Endometrium (tissue), 2 donors: ENCODE results near the gene HHLA2.
"Not testable (repeated sequence)": the region's sequence is repeated elsewhere in the genome, so short reads cannot be mapped to it uniquely, and the experiment has no call there.

ENCODE experiments used
- FAIRE-seq: peaks from 2 replicates; lab custom pipeline; 2012; peaks lifted over from hg19 to GRCh38; lab: Jason Lieb, UNC
- donor health status: control.
- donor health status: control.

HHLA2 gene

DNA sequence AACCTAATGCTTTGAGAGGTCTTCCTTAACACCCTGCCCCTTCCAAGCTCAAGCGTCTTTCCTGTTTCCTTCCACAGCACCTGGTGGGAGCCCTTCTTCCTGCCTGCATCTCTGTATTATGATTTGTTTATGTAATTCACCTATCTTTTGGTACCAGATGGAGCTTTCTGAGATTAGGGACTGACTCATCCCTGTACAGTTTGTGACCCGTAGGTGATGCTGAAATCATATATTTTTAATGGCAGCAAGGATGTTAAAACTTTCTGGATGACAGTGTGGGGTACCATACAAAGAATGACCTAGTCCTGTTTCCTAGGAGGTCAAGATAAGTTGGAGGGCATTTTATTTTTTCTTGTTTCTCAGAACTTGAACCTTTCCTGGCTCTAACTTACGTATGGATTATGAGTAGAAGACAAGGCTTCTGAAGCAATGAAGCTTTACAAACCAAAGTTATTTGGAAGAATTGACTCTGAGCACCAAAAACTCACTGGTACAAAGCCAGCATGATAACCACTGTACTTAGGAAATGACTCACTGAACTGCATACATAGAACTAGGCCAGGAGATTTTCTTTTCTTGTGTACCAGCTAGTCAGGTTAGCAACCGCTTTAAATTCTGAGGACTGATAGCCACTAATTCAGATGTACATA lies 46.6 kb downstream of the HHLA2 start:
- FAIRE-seq: no peak

DNA sequence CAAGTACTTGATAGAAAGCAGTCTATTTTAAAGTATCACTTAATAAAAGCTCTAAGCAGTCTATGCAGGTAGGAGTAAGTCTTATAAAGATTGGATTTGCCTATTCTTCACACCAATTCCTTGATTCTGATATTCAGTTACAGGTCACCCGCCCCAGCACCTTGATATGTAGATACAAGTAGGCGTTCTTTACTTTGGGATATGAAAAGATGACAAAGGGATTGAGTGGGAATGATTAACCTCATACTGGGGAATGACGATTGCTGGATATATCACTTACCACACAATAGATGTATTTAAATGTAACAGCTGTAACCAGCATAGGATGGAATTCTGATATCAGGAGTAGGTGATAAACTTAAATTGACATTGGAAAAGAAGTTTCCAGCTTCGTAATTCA lies 47.1 kb downstream of the HHLA2 start:
- FAIRE-seq: no peak

GRCh38 chr3:108345492-108346205 lies 49.3 kb downstream of the HHLA2 start:
- FAIRE-seq: no peak

GRCh38 chr3:108346301-108347227 lies 50.2 kb downstream of the HHLA2 start:
- FAIRE-seq: no peak

GRCh38 chr3:108352176-108352575 lies 55.8 kb downstream of the HHLA2 start:
- FAIRE-seq: no peak

DNA sequence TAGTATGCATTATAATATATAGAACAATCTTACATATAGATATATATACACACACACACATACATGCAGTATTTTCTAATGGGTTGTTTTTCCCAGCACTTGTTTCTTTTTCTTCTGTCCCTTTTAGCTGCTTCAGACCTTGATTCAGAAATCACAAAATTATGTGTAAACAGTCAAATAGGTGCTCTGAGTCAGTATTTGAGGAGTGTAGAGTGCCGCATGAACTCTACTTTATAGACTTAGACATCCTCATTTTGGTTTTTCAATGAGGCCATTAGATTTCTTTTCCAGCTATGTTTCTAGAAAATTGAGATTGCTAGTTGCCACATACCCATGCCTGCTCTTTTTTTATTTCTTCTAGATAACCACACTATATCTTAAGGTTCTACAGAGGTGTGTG lies 58.2 kb downstream of the HHLA2 start:
- FAIRE-seq: no peak

DNA sequence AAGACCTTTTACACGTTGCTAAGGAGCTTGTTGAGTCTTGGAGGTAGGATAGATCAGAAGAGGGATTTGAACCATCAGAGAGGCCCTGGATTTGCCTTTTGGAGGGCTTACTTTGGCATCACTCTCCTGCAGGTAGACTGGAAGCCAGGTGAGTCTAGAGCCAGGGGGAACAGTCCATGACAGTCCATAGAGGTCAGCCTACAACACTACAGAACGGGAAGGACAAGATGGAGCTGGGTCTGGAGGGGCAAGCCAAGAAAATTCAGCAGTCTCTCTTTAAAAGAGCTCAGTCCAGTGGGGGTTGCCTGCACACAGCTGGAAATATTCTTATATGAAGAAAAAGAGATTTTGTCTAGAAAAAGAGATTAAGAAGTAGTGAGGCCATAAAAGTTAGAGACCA lies 60.7 kb downstream of the HHLA2 start:
- FAIRE-seq: no peak

- FAIRE-seq: no peak
Measured at GRCh38 chr3:108359011-108359410, 62.7 kb downstream of the HHLA2 start.

DNA sequence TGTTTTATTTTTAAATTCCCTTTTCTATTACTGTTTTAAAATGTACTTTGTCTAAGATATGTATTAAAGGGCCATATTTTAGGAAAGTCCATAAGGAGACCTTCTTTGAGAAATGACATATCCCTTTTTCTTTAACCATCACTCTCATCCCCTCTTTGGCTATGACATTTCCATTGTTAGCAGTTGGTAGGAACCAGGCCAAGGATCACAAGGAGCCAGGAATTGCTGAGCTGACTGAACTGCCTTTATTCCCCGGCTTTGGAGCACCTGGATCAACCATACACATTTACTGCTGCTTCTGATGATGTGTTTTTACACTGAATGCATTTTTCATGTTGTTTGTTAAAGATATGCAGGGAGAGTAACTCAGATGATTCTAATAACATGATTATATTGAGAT lies 79.7 kb downstream of the HHLA2 start:
- FAIRE-seq: no peak

GRCh38 chr3:108377384-108377783 lies 81.0 kb downstream of the HHLA2 start:
- FAIRE-seq: no peak

GRCh38 chr3:108378153-108378951 lies 82.0 kb downstream of the HHLA2 start:
- no peak for FAIRE-seq

GRCh38 chr3:108378952-108379342 lies 82.6 kb downstream of the HHLA2 start:
- FAIRE-seq: not testable (repeated sequence)

DNA sequence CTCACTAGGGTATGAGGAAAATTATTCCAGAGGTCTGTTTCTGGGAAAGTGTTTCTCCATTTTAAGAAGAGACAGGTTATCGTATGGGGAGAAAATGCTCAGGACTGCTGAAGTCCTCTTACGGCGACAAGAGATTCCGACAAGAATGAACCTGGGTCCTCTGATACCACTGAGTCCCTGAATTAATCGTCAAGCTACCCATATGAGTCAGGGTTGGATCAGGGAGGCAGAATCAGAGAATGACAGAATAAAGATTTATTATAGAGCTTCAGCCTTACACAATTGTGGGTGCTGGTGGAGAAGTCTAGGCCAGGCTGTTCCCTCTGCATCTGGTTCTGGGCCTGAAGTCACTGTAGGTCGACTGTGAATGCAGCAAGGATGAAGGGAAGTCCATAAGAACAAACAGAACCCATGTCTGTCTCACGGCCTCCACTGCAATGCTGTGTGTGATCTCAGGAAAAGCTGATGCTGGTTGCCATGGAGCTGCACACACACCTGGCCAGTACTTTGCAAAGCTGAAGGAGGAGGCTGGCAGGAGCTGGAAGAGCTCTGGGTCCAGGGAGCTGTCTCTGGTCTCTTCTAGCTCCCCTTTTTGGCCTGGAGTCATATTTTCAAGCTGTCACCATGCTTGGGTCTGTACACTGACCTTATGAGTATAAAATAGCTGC lies 83.9 kb downstream of the HHLA2 start:
- FAIRE-seq: no peak

DNA sequence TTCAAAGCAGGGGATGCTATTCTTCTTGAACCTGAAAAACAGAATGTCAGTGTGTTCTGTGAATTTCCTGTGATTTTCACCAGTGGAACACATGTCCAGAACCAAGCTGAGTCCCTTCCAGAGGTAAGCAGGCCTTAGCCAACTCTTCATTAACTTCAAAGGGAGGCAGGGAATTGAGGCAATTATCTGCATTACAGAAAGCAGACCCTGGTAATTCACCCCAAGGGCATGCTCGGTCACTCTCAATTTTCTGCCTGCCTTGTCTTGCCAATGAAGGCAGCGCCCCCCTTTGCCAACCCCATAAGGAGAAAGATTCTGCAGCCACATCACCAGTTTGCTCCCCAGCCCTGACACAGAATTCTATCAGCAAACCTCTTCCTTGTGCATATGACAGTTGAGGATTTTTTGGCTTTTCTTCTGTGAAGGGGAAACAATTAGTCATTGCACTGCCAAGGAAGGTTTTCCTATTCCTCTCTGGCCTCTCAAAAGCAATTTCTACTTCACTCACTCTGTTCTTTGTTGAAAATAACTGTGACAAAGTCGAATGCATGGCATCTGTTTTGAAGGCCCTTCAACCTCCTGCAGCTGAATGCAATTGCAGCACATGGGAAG lies 85.3 kb downstream of the HHLA2 start:
- no peak for FAIRE-seq

DNA sequence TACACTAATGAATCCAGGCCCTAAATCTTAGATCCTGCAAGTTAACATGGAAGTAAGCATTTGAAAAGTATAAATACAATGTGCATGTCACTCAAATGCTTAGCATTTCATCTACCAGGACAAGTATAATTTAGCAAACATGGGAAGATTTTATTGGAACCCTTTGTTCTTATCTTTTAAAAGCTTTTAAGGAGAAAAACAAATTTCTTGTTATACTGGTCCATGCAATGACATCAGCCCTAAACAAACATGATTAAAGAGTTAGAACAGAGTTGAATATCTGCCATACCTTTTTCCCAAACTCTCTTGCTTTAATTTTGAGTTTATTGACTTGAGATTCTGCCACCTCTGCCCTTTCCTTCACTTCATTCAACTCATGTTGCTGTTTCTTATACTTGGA lies 87.0 kb downstream of the HHLA2 start:
- FAIRE-seq: no peak

- no peak for FAIRE-seq
Measured at GRCh38 chr3:108387063-108387462, 90.7 kb downstream of the HHLA2 start.

GRCh38 chr3:108388136-108389132 lies 92.1 kb downstream of the HHLA2 start:
- FAIRE-seq: no peak

DNA sequence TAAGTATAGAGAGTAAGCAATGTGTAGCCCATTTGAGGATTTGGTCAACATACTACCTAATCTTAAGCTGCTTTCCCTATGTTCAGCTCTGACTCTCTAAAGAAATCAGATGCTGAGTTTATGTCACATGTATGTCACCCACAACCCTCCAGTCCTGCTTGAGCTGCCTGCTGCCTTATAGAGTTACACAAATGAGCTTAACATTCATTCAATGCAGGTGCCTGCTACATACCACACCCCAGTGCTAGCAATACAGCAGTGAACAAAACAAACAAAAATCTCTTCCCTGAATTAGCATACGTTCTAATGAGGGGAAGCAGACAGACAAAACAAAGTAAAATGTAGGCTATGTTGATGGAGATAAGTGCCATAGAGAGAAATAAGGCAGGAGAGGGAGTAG lies 93.0 kb downstream of the HHLA2 start:
- no peak for FAIRE-seq

DNA sequence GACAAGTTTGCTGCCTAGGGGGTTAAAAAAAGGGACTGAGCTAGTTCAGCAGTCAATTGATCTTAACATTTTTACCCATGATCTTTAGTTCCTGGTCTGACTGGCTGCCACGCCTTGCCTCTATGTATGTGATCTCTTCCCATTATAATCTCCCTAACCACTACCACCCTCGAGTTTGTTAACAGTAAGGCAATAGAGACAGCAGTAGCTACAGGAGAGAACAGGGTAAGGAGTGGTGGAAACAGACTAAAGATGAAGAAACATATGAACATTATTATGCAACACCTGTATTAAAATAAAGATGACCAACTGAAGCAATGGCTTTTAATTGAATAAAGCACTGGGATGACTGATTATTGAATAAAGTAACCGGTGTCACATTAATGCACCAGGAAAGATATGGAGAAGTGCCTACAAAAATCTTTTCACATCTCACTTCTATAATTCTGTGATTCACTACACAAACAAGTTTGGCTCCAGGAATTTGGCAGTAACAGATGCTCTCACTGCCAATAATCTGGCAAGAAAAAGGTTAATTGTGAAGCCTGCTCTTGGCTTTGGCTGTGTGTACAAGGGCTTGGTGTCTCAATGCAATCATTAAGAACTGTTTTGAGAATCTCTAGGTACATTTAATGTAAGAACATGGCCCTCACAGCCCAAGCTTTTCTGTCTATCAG lies 95.7 kb downstream of the HHLA2 start:
- no peak for FAIRE-seq
